Endothelial cell of umbilical vein (primary cell): ENCODE data around the gene JPH2. TPM values are rescaled to one million over a fixed set of nuclear protein-coding genes. Genes with fewer than 3 reads are reported as not detected.

ENCODE experiments used
- BruUV-seq: library from RNA; stranded (reverse); fragments of 400-500 nt; replicated peaks from 2 replicates; lab custom pipeline; 2021; lab: Mats Ljungman, UMichigan
- CTCF ChIA-PET: fragments of 300-600, 350-600 bp; sonication (Branson Sonifier 250); formaldehyde crosslinking; loops from one replicate; lab custom pipeline; 2021; ENCODE audit warnings: antibody characterized with exemption, inconsistent platforms; lab: Charles Lee
- POLR2A ChIA-PET: fragments of 300-600, 350-600 bp; sonication (Branson Sonifier 250); formaldehyde crosslinking; loops from one replicate; lab custom pipeline; 2021; ENCODE audit warnings: antibody characterized with exemption, inconsistent platforms; lab: Charles Lee
- DNase-seq: peaks from one replicate; pipeline ENCODE4 v3.0.0-alpha.2; 2011; ENCODE audit warnings: low read depth, low spot score
- FAIRE-seq: peaks from 2 replicates; lab custom pipeline; 2011; peaks lifted over from hg19 to GRCh38; lab: Jason Lieb, UNC
- H2AFZ ChIP-seq: 2 replicates; pipeline ENCODE4 v1.6.0; 2012; ENCODE audit warnings: low read depth, low read length, control low read depth, inconsistent platforms
- H3K27ac ChIP-seq: 2 replicates; pipeline ENCODE4 v1.5.1; 2011; ENCODE audit warnings: low read depth, mild to moderate bottlenecking, control low read depth, low read length, moderate library complexity; ENCODE audit not compliant: insufficient read depth
- H3K27me3 ChIP-seq, 2 experiments: 2 replicates each; pipeline versions ENCODE4 v1.6.0 to v1.6.1; 2011; ENCODE audit warnings: low read length in 2 of 2, mixed read lengths in 1 of 2; ENCODE audit not compliant: control insufficient read depth in 2 of 2, insufficient read depth in 2 of 2
- H3K36me3 ChIP-seq, 2 experiments: 2 replicates in 1 of 2; 3 replicates in 1 of 2; pipeline ENCODE4 v1.5.1; 2011; ENCODE audit warnings: low read length in 2 of 2, mild to moderate bottlenecking in 1 of 2, moderate library complexity in 1 of 2; ENCODE audit not compliant: control insufficient read depth in 2 of 2, insufficient read depth in 2 of 2; ENCODE audit errors: extremely low read depth in 1 of 2
- H3K4me1 ChIP-seq: 3 replicates; pipeline ENCODE4 v1.5.1; 2011; ENCODE audit warnings: mild to moderate bottlenecking, low read length; ENCODE audit not compliant: control insufficient read depth, insufficient read depth; ENCODE audit errors: extremely low read depth
- H3K4me2 ChIP-seq: 2 replicates; pipeline ENCODE4 v1.6.1; 2011; ENCODE audit warnings: low read length, control low read depth, mixed read lengths; ENCODE audit not compliant: insufficient read depth
- H3K4me3 ChIP-seq, 3 experiments: fragments of 200-600 bp in 1 of 3; sonication (generic), shearing (Covaris generic) in 1 of 3; replicated peaks in 1 of 3; 2 replicates each; pipeline ENCODE4 v1.5.1; 2011 to 2016; ENCODE audit warnings: control low read depth in 3 of 3, low read length in 3 of 3, mild to moderate bottlenecking in 2 of 3, inconsistent platforms in 1 of 3, low read depth in 1 of 3, moderate library complexity in 1 of 3; ENCODE audit not compliant: insufficient read depth in 1 of 3
- H3K79me2 ChIP-seq: 2 replicates; pipeline ENCODE4 v1.6.0; 2012; ENCODE audit warnings: low read length, inconsistent platforms; ENCODE audit not compliant: control insufficient read depth, insufficient read depth
- H3K9ac ChIP-seq: replicated peaks from 2 replicates; pipeline ENCODE3; 2011; ENCODE audit warnings: low read length, control low read depth; ENCODE audit not compliant: insufficient read depth; ENCODE audit errors: extremely low read depth
- H3K9me1 ChIP-seq: replicated peaks from 3 replicates; pipeline ENCODE4 v1.6.0; 2011; ENCODE audit warnings: mild to moderate bottlenecking, low read length; ENCODE audit not compliant: control insufficient read depth, insufficient read depth; ENCODE audit errors: extremely low read depth
- H3K9me3 ChIP-seq: replicated peaks from 2 replicates; pipeline ENCODE4 v1.5.1; 2012; ENCODE audit warnings: low read length, inconsistent platforms; ENCODE audit not compliant: control insufficient read depth, insufficient read depth
- H4K20me1 ChIP-seq: replicated peaks from 2 replicates; pipeline ENCODE3; 2011; ENCODE audit warnings: mild to moderate bottlenecking, low read length; ENCODE audit not compliant: control insufficient read depth, insufficient read depth; ENCODE audit errors: extremely low read depth
- EZH2 ChIP-seq: IDR thresholded peaks from 2 replicates; pipeline ENCODE4 v1.6.1; 2012; ENCODE audit warnings: borderline replicate concordance, low read depth, mild to moderate bottlenecking, moderate library complexity, low read length, inconsistent platforms; ENCODE audit not compliant: severe bottlenecking
- FOS ChIP-seq: IDR thresholded peaks from 2 replicates; pipeline ENCODE4 v1.6.1; 2011; ENCODE audit warnings: mild to moderate bottlenecking, low read length, moderate library complexity, borderline replicate concordance; ENCODE audit not compliant: insufficient read depth
- GATA2 ChIP-seq: IDR thresholded peaks from 2 replicates; pipeline ENCODE4 v1.7.0; 2011; ENCODE audit warnings: low read depth, mild to moderate bottlenecking, moderate library complexity, mixed read lengths, low read length; ENCODE audit not compliant: insufficient read length, insufficient read depth
- JUN ChIP-seq: IDR thresholded peaks from 2 replicates; pipeline ENCODE4 v1.6.1; 2011; ENCODE audit warnings: borderline replicate concordance, low read depth; ENCODE audit not compliant: insufficient read length, insufficient read depth
- MYC ChIP-seq: IDR thresholded peaks from one replicate; pipeline ENCODE4 v1.6.1; 2011; ENCODE audit warnings: mild to moderate bottlenecking, low read depth, low read length
- POLR2A ChIP-seq: IDR thresholded peaks from 2 replicates; pipeline ENCODE4 v1.6.1; 2012; ENCODE audit warnings: low read depth, mild to moderate bottlenecking, control low read depth, low read length
- POLR2AphosphoS5 ChIP-seq: IDR thresholded peaks from 2 replicates; pipeline ENCODE4 v1.6.1; 2012; ENCODE audit warnings: low read depth, mild to moderate bottlenecking, control low read depth, low read length, moderate library complexity; ENCODE audit not compliant: insufficient read depth
- dilution Hi-C: fragments of 300-500 bp; cut with MboI; formaldehyde crosslinking; loops from one replicate; pipeline ENCODE4 v1.15.0; 2019; ENCODE audit warnings: low sequenced_read_pairs; ENCODE audit not compliant: extremely low pct_ligation_motif_present
- intact Hi-C: fragments of 100-400 bp; cut with micrococcal nuclease; formaldehyde crosslinking; loops from one replicate; pipeline ENCODE4 v1.10.0; 2022
- polyA plus RNA-seq, 4 experiments: library from polyadenylated mRNA; depleted of rRNA in 3 of 4; stranded (reverse) in 3 of 4; unstranded in 1 of 4; fragments of >200 nt; gene quantifications; 2 replicates each; pipeline versions ENCODE4 v1.2.1 to v1.2.3, GENCODE V29; 2011 to 2012; ENCODE audit warnings: missing spikeins in 1 of 4
- total RNA-seq: library from RNA; stranded (reverse); gene quantifications from 2 replicates; pipeline ENCODE4 v1.2.3, GENCODE V29; 2021
- TF ChIP-seq, protein P1 (sequence below), 2 donors: IDR thresholded peaks; 1 replicate in 1 of 2; 2 replicates in 1 of 2; pipeline ENCODE4 v1.5.1; 2011; ENCODE audit warnings: low read length in 2 of 2, mild to moderate bottlenecking in 2 of 2, moderate library complexity in 2 of 2, control low read depth in 1 of 2, inconsistent platforms in 1 of 2, low read depth in 1 of 2; ENCODE audit not compliant: insufficient read depth in 1 of 2; ENCODE audit errors: extremely low read depth in 1 of 2
- TF ChIP-seq, protein P2 (sequence below): IDR thresholded peaks from 2 replicates; pipeline ENCODE4 v1.6.1; 2011; ENCODE audit not compliant: insufficient read depth, insufficient read length

JPH2 gene
- total and polyA plus RNA-seq, 2 donors (not counting 3 experiments of a cell fraction or from before 2014, with no cell fraction given), result not detected

DNA sequence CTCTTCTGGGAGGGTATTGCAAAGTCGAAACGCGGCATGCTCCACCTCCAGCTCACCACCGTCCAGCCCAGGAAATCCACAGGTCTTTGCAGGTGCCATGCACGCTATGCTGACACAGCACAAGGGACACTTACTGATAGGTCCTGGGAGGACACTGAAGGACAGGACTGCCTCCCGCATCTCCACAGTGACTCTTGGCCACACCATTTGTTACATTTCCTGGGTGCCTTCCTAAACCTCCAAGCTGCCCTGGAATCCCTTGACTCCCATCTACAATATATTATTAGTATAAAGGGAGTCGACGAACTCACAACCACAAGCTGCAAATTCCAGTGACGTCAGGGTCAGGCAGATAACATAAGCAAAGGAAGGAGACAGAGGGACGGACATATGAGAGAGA, 106.9 kb downstream of the JPH2 start:
- H3K27me3 ChIP-seq, result no peaks in the 10 kb centered on the region
- H3K9me1 ChIP-seq, result no peaks in the 10 kb centered on the region
- no peaks in the 10 kb centered on the region for H4K20me1 ChIP-seq
- no peaks in the 10 kb centered on the region for H3K4me1 ChIP-seq
- no TSS peak for BruUV-seq
- no peak overlapping the region for H3K4me3 ChIP-seq
- H3K27ac ChIP-seq, result no peak overlapping the region
- H3K36me3 ChIP-seq, result no peaks in the 10 kb centered on the region
- intact Hi-C loops, result loop anchor here (1.0 kb wide), 8 partner anchors 24 to 631 kb away; no protein-coding TSS in a partner anchor
- H2AFZ ChIP-seq, result no peak overlapping the region
- dilution Hi-C loops, result no loop called here
- TF ChIP-seq, protein P1, sequence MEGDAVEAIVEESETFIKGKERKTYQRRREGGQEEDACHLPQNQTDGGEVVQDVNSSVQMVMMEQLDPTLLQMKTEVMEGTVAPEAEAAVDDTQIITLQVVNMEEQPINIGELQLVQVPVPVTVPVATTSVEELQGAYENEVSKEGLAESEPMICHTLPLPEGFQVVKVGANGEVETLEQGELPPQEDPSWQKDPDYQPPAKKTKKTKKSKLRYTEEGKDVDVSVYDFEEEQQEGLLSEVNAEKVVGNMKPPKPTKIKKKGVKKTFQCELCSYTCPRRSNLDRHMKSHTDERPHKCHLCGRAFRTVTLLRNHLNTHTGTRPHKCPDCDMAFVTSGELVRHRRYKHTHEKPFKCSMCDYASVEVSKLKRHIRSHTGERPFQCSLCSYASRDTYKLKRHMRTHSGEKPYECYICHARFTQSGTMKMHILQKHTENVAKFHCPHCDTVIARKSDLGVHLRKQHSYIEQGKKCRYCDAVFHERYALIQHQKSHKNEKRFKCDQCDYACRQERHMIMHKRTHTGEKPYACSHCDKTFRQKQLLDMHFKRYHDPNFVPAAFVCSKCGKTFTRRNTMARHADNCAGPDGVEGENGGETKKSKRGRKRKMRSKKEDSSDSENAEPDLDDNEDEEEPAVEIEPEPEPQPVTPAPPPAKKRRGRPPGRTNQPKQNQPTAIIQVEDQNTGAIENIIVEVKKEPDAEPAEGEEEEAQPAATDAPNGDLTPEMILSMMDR (IDR thresholded peaks at IDR 0.05; ENCODE audit: extremely low read depth in 1 of 2, insufficient read depth in 1 of 2, low read depth in 1 of 2, low read length in 2 of 2), result no peak
- TF ChIP-seq POLR2A (no peak), FOS (no peak), GATA2 (no peak), EZH2 (no peak), POLR2AphosphoS5 (no peak), JUN (no peak), MYC (no peak)
- TF ChIP-seq, protein P2, sequence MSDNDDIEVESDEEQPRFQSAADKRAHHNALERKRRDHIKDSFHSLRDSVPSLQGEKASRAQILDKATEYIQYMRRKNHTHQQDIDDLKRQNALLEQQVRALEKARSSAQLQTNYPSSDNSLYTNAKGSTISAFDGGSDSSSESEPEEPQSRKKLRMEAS, result no peak
- POLR2A ChIA-PET, result no interaction called here
- CTCF ChIA-PET, result interaction anchor here (0.6 to 7.6 kb wide), 52 partner anchors 8 to 633 kb away, joined by 3 to 191 read pairs (median 4); partner anchors contain the start of genes GTSF1L and IFT52
- no peaks in the 10 kb centered on the region for H3K9me3 ChIP-seq
- H3K4me2 ChIP-seq, result no peak overlapping the region
- H3K9ac ChIP-seq, result no peak overlapping the region
- H3K79me2 ChIP-seq, result no peaks in the 10 kb centered on the region
- DNase-seq (no peak), FAIRE-seq (no peak)
